ENCODE data around the gene STAC3.
A peak's percentile ranks its signal among the peaks of the same experiment; 100 is the strongest.

Gene STAC3

GRCh38 chr12:57254506-57255280 is 3.7 kb upstream of the STAC3 start:
- DNase-seq = no peak

- no peak for DNase-seq
These were observed 446 bp downstream of the STAC3 start for GRCh38 chr12:57250541-57250940.

- DNase-seq = no peak
These were observed 1.8 kb downstream of the STAC3 start for GRCh38 chr12:57248934-57249742.

GRCh38 chr12:57247041-57247440 is 3.9 kb downstream of the STAC3 start:
- no peak for DNase-seq

- no peak for DNase-seq
These were observed 6.7 kb downstream of the STAC3 start for GRCh38 chr12:57244312-57244696.

- peak; percentile 71 for DNase-seq
These were observed 7.3 kb downstream of the STAC3 start for GRCh38 chr12:57243521-57244311.

GRCh38 chr12:57242691-57243454 is 8.1 kb downstream of the STAC3 start:
- DNase-seq = peak; percentile 54

- no peak for DNase-seq
These were observed 8.7 kb downstream of the STAC3 start for GRCh38 chr12:57242329-57242690.

- DNase-seq = no peak
These were observed 9.3 kb downstream of the STAC3 start for GRCh38 chr12:57241402-57242310.

- DNase-seq = no peak
These were observed 10.0 kb downstream of the STAC3 start for GRCh38 chr12:57240926-57241401.

- peak; percentile 82 for DNase-seq
These were observed 10.7 kb downstream of the STAC3 start for GRCh38 chr12:57240066-57240921.

- no peak for DNase-seq
These were observed 11.4 kb downstream of the STAC3 start for GRCh38 chr12:57239587-57240065.

GRCh38 chr12:57238854-57239554 is 12.0 kb downstream of the STAC3 start:
- peak; percentile 84 for DNase-seq

GRCh38 chr12:57237932-57238853 is 12.8 kb downstream of the STAC3 start:
- no peak for DNase-seq

- no peak for DNase-seq
These were observed 13.4 kb downstream of the STAC3 start for GRCh38 chr12:57237596-57237931.

GRCh38 chr12:57236925-57237595 is 13.9 kb downstream of the STAC3 start:
- peak; percentile 15 for DNase-seq

GRCh38 chr12:57236201-57236924 is 14.6 kb downstream of the STAC3 start:
- DNase-seq = no peak
